ENCODE measurements around the gene FCHSD2. TPM values are rescaled to one million over a fixed set of nuclear protein-coding genes. Genes with fewer than 3 reads are reported as not detected.
A peak's percentile ranks its signal among the peaks of the same experiment; 100 is the strongest.

FCHSD2 gene
- total and polyA plus RNA-seq, 9 of the 15 experiments (the other 6 are each of a cell fraction or from before 2014, with no cell fraction given): 1.8 to 14.7 (median 6.4) TPM

GRCh38 chr11:73177778-73178539, 35.8 kb upstream of the FCHSD2 start (continued):
- no peak for TF ChIP-seq AFF1 (IDR thresholded peaks at IDR 0.05; ENCODE audit: low read depth in 1 of 2, partially characterized antibody in 2 of 2)
- no peak for TF ChIP-seq SOX6 (IDR thresholded peaks at IDR 0.05)
- TF ChIP-seq TCF15 (CRISPR knock-in tag; IDR thresholded peaks at IDR 0.05): no peak
- peak; percentile 73 to 83 (median 81) for TF ChIP-seq CTCF (IDR thresholded peaks at IDR 0.05 in 2 of 3, conservative IDR thresholded peaks at IDR 0.05 in 1 of 3; ENCODE audit: insufficient read depth in 2 of 3, low read depth in 1 of 3, low read length in 3 of 3)
- TF ChIP-seq ZBTB33 (CRISPR knock-in tag; IDR thresholded peaks at IDR 0.05): peak; percentile 28; the same call in 1 of the 2 replicates
- 0 out of 2 replicates have a peak, but pooled peaks have one; percentile 29 for TF ChIP-seq JUND (IDR thresholded peaks at IDR 0.05; ENCODE audit: borderline replicate concordance, low read depth, low read length)
- TF ChIP-seq JUND (tag; IDR thresholded peaks at IDR 0.05; ENCODE audit: borderline replicate concordance, low read depth, low read length): no peak
- no peak for TF ChIP-seq ZNF644 (tag; IDR thresholded peaks at IDR 0.05; ENCODE audit: low read depth)
- TF ChIP-seq ZFP36 (IDR thresholded peaks at IDR 0.05; ENCODE audit: low read depth, low read length, partially characterized antibody): peak; percentile 13
- TF ChIP-seq ARID2 (IDR thresholded peaks at IDR 0.05): peak; percentile 76
- peak; percentile 53; the same call in 1 of the 2 replicates for TF ChIP-seq STAG1 (CRISPR knock-in tag; IDR thresholded peaks at IDR 0.05; ENCODE audit: borderline replicate concordance)
- 0 out of 2 replicates have a peak, but pooled peaks have one; percentile 30 for TF ChIP-seq ELF2 (CRISPR knock-in tag; IDR thresholded peaks at IDR 0.05)
- no peak for TF ChIP-seq FOXA3 (CRISPR knock-in tag; conservative IDR thresholded peaks at IDR 0.05 in 1 of 2, IDR thresholded peaks at IDR 0.05 in 1 of 2)
- TF ChIP-seq CTBP1 (IDR thresholded peaks at IDR 0.05; ENCODE audit: borderline replicate concordance): peak; percentile 39; the same call in 1 of the 2 replicates
- 0 out of 2 replicates have a peak, but pooled peaks have one; percentile 19 for TF ChIP-seq TFAP4 (CRISPR knock-in tag; IDR thresholded peaks at IDR 0.05; ENCODE audit: borderline replicate concordance)

Measured in K562 (cell line).